HuH-7.5 (cell line): Measurements from ENCODE around the gene PAX2.
"Not testable (repeated sequence)": the region's sequence is repeated elsewhere in the genome, so short reads cannot be mapped to it uniquely, and the experiment has no call there.

Source experiments
- DNase-seq: peaks from one replicate; pipeline ENCODE4 v3.0.0; 2011; ENCODE audit warnings: low spot score

Gene PAX2

DNA sequence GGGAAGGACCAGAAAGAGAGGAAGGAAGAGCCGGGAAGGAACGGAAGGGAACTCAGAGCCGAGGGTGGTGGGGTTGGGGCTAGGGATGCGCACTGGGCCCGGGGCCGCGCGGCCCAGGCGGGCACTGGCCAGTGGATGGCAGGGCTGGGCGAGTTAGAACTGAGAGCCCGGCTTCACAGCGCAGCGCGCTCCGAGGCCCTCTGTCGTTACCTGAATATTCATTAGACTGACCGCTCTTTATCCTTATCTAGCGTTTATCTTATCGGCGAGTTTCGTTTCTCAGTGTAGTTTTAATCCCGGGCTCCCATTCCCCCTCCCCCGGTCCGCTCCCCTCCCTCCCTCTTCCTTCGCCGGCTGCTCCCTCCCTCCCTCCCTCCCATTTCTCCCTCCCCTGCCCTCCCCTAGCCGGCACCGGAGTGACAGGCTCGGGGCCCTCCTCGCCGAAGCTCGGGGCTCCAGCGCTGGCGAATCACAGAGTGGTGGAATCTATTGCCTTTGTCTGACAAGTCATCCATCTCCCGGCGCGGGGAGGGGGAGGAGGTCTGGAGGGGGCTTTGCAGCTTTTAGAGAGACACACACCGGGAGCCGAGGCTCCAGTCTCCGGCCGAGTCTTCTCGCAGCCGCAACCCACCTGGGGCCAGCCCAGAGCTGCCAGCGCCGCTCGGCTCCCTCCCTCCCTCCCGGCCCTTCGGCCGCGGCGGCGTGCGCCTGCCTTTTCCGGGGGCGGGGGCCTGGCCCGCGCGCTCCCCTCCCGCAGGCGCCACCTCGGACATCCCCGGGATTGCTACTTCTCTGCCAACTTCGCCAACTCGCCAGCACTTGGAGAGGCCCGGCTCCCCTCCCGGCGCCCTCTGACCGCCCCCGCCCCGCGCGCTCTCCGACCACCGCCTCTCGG lies at the start of gene PAX2:
TSS of gene PAX2 (plus strand) at position 596 of the 895 bp plus-strand sequence. CDS start 679 bp downstream, outside the sequence.
- no peak for DNase-seq

DNA sequence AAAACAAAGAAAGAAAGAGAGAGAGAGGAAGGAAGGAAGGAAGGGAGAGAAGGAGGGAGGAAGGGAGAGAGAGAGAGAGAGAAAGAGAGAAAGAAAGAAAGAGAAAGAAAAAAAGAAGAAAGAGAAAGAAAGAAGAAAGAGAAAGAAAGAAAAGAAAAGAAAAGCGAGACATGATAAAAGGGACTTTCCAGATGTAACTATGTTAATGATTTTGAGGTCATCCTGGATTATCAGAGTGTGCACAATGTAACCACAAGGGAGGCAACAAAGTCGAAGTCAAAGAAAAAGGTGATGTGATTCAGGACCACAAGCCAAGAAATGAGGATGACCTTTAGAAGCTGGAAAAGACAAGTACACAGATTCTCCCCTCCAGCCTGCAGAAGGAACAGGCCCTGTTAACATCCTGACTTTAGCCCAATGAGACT lies 48.9 kb upstream of the PAX2 start:
- DNase-seq: no peak

DNA sequence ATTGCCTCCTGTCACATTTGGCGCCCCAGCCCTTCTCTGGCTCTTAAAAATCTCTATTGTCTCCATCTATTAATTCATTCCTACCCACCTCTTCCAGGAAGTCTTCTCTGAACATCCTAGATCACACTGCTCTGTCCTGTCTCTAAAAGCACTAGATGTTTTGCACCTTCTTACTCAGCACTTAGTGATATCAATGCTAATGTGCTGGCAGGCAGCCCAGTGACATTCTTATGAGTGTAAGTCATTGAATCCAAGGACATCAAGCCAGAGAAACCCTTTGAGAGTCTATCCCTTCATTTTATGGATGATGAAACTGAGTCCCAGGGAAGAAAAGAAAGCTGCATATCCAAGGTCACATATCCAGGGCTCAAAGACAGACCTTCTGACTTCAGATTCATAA lies 48.3 kb upstream of the PAX2 start:
- DNase-seq: no peak

DNA sequence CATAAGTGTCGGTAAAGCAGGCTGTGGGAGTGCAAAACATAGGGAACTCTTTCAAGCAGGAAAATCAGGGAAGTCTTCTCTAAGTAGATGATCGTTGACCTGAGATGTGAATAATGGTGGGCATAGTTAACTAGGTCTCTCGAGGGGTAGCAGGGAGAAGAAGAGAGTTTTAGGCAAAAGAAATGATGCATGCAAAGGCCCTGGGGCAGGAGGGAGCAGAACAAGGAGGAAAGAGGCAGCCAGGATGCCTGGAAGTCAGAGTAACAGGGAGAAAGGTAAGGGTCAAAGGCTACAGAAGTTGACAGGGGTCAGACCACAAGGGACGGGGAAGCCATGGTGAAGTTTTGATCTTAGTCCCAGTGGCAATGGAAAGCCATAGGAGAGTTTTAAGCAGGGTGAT lies 47.8 kb upstream of the PAX2 start:
- no peak for DNase-seq

DNA sequence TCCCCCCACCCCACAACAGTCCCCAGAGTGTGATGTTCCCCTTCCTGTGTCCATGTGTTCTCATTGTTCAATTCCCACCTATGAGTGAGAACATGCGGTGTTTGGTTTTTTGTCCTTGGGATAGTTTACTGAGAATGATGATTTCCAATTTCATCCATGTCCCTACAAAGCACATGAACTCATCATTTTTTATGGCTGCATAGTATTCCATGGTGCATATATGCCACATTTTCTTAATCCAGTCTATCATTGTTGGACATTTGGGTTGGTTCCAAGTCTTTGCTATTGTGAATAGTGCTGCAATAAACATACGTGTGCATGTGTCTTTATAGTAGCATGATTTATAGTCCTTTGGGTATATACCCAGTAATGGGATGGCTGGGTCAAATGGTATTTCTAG lies 43.7 kb upstream of the PAX2 start:
- not testable (repeated sequence) for DNase-seq

DNA sequence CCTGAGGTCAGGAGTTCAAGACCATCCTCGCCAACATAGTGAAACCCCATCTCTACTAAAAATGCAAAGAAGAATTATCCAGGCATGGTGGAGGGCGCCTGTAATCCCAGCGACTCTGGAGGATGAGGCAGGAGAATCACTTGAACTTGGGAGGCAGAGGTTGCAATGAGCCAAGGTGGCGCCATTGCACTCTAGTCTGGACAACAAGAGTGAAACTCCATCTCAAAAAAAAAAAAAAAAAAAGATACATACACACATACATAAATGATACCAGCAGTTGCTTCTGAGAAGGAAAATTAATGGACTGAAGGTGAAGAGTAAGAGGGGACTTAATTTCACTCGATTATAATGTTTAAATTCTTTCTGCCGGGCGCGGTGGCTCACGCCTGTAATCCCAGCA lies 40.2 kb upstream of the PAX2 start:
- DNase-seq: no peak

DNA sequence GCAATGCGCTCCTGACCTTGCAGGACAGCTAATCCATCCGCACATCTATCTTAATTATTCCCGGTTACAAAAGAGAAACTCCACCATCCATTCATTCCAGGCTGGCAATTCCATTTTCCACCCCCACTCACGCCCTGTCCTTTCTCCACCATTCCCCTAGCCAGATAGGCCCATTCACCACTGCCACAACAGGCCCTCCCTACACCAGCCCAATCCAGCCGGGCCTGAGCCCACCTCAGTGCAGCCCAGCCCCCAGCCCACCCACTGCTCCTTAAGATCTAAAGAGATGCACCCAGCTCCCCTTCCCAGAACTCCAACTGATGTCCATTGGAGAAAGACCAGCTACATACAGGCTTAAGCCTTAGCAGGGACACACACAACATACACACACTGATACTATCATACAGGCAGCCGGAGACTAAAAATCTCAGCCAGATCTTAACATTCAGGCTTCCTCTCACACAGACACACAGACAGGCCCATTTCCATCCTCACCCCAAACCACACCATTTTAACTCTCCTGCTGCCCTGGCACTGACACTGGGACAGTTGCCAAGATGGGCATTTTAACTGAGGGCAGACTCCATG lies 38.0 kb upstream of the PAX2 start:
- no peak for DNase-seq

DNA sequence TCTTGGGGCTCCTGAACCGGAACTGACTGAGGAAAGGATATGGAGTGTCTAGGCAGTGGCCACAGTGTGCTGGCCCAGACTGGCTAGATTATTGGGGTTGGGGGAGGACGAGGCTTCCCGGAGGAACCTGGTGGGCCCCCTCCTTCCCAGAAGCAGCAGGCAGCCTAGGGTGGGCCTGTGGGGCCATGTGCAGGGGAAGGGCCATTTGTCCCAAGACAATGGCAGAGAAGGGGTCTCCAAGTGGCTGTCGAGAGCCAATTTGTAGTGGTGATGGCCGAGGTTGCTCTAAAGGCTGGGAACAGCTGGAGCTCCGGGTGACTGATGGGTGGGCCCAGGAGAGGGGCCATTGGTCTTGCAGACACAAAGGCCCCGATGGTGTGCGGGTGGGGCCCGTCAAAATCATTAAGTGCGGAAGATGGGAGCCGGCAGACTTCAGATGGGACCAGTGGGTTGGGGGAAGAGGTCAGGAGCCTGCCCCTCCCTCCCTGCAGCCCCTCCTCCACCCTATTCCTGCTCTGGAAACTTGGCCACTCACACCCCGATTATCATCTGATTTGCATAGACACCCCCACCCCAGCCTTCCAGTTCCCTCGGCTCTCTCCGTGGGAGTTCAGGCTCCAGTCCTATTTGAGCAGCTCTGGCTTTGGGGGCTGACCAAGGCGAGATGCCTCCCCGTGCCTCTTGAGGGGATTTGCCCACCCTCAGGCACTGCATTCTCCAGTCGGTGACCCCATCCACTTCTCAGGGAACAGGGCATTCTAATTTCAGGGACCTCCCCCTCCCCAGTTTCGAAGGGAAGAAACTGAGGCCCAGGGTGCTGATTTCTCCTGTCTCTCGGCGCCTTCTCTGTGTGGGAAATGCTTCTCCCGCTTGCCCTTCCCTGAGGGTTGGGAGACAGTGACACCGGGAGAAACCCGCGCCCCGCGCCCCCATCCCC lies 36.0 kb upstream of the PAX2 start:
- no peak for DNase-seq

DNA sequence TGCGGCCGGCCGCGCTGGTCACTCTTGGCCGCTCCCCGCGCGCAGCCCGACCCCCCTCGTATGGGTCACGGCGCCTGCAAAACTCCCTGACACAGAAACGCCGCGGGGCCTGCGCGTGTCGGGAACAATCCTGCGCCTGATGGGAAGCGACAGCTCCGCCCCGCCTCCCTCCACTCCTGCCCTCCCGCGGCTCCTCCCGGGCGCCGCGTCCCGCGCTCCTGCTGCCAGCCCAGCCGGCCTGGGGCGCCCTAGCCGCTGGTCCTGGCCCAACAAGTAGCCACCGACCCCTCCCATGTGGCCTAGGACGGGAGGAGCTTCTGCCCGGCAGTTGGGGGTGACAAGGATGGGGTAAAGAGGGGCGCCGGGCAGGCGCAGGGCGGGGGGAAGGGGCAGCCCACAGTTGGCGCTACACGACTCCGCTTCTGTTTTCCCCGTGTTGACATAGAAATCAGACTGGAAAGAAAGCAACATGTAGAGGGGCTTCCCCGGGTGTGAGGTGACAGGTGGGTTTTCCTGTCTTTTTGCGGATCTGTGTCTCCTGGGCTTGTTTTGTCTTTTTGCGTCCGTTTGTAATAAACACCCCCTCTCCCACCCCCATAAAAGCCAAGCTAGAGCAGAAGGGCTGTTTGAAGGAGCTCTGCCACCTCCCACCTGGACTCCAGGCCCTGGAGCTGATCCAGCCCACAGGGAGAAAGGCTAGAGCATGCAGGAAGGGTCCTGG lies 35.1 kb upstream of the PAX2 start:
- DNase-seq: no peak

DNA sequence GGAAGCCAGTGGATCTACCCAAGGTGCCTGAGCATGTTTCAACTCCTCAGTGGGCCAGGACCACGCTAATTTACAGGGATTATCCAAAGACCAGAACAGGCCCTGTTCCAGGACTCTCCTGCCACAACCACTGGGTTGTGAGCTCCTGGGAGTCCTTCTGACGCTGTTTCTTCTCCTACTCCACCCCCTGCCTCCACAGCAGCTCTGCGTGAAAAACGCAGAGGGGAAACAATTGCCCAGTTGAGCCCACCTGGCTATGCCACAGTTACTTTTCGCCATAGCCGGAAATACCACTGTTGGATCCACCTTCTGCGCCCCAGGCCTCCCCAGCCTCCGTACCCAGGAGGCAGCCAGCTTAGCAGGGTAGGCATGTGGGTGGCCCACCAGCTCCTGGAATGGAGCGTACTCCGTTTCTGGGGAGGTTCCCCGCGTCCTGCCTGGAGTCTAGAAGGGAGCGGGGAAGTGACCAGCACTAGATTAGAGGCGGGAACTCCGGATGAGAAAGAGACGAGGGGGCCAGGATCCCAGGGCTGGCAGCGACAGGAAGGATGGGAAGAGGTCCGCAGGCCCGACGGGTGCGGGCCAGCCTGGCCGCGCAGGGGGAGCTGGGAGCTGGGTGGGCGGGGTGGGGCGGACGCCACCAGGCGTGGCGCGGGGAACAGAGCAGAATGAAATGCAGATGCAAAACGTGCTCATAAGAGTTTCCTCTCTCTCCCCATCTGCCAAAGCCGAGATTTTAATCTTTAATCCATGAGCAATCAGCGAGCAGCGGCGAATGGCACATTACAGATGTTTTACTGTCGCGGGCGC lies 32.1 kb upstream of the PAX2 start:
- DNase-seq: no peak

DNA sequence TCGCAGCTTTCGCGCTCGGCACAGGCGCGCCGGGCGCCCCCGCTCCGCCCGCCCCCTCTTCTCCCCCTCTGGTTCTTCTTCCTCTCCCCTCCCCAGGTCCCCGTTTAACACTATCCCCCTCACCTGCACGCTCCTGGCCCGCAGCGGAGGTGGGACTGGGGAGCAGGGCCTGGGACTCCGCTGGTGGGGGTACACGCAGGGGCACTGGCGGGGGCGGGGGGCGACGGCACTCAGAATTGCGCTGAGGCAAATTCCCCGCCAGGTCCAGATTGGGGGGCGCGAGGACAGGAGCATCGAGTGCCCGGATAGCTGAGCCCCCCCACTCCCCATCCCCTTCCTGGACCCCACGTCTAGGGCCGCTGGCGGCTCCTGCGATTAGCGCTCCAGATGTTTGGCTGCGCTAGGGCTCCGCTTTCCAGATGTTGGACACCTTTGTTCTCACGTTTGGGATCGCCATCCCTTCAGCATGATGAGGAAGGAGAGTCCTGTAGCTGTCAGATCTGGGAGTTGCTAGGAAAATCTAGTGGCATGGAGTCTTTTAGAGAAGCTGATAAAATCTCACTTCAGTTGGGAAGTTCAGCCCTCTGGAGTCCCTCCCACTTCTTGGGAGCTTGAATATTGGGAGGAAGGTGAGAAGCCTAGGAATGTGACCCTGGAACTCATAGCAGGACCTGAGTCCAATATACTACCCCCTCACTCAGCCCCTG lies 31.4 kb upstream of the PAX2 start:
- DNase-seq: no peak

DNA sequence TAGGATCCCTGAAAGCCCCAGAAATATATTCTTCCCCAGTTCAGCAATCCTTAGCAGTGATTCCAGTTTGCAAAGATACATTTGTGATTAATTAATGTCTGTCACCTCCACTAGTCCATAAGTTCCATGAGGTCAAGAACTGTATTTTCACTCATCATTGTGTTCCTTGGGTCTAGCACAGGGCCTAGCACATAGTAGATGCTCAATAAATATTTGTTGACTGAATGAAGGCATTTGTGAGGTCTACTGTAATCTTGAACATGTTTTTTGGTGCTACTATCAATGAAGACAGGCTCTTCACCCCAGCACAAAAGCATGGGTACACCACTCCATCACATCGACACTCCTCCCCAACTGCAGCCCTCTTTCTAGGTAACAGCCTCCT lies 30.8 kb upstream of the PAX2 start:
- no peak for DNase-seq

DNA sequence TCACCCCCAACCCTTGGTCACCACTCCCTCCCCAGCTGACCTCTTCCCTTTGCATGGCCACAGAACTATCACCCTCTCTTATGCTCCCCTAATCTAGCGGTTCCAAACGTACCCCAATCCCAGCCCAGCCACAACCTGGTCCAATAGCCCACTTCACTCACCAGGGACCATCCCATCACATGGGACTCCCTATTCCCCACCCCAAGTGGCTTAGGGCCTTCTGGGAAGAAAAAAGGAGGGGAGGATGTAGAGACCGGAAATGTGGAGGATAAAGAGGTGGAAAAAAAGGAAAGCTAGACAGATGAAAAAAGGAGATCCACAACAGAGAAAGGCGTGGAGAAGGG lies 30.3 kb upstream of the PAX2 start:
- DNase-seq: no peak

DNA sequence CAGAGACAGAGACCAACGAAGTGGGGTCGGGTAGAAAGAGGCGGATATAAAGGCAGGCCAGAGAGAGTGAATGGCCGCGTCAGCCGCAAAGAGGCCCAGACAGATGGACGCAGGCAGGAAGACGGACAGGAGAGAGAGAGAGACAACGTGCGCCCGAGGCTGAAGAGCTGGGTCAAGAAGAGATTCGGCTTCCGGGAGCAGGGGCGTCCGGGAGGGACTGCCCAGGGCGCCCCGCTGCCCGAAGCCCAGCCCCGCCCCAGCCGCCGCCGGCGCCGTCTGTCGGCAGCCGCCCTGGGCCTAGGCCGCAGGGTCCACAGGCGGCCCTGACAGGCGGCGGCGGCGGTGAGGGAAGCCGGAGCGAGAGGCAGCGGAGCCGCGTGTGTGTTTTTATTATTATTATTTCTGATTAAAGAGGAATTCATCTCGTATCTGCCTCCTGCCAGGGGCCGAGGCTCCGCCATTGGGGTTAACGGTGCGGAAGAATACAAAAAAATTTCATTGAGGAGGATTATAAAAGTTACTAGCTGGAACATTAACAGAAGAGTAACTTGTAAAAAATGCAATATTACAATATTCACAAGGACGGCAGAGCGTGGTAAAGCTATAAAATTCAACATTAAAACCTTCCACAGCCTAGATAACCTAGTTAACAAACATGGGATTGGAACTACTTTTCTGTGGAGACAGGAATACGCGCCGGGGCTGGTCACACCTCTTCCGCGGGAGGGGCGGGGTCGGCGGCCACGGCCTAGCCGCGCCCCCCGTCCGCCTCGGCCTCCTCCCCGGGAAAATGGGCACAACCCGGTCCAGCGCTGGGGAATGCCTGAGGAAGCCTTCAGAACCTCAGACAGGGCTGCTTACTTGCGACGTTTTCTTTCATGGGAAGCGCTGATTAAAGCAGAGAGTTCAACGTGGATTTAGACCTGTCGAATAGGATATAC lies 29.7 kb upstream of the PAX2 start:
- peak; percentile 78 for DNase-seq

DNA sequence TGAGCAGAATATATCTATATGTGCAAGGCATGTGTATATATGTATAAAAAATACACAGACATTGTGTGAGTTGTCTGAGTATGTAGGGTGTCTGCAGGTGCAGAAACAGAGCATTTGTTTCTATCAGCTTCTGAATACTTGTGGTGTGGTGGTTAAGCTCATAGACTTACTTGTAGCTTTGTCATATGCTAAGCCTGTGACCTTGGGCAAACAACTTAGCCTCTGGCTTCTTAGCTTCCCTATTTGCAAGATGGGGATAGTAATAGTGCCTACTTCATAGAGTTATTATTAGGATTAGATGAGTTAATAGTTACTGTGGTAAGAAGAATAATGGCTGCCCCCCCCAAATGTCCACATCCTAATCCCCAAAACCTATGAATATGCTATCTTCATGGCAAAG lies 28.2 kb upstream of the PAX2 start:
- DNase-seq: no peak

DNA sequence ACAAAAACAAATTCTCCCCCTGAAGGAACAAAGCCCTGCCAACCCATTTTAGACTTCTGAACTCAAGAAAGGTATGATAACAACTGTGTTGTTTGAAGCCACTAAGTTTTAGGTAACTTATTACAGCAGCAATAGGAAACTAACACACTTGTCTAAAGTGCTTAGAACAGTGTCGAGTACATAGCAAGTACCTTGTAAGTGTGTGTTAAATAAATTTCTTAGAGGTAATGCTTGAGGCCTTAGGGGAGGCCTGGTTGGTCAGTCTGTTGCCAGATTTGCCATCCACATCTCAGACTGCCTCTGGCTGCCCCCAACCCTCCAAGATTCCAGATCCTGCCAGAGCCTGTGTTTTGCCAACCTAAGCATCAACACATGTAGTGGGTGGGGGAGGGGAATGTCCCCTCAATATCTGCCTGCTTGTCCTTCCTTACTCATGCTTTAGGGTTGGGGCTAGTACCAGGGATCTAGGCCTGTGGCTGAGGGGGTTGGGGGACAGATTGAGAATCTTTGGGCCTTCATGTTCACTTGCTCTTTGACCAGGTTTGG lies 27.1 kb upstream of the PAX2 start:
- DNase-seq: no peak

DNA sequence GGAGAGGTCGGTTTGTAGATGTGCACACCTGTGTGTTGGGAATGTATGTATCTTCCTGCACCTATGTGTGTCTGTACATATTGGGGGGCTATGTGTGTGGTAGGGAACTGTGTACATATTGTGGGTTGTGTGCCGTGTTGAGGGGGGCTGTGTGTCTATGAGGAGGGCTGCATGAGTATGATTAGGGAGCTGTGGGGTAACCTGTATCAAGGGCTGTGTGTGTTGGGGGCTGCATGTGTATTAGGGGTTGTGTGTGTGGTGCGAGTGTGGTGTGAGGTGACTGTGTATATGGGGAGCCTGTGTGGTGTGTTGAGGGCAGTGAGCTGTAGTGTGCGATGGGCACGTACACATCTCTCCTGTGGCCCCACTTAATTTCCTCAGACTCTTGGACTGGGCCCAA lies 22.2 kb upstream of the PAX2 start:
- no peak for DNase-seq

DNA sequence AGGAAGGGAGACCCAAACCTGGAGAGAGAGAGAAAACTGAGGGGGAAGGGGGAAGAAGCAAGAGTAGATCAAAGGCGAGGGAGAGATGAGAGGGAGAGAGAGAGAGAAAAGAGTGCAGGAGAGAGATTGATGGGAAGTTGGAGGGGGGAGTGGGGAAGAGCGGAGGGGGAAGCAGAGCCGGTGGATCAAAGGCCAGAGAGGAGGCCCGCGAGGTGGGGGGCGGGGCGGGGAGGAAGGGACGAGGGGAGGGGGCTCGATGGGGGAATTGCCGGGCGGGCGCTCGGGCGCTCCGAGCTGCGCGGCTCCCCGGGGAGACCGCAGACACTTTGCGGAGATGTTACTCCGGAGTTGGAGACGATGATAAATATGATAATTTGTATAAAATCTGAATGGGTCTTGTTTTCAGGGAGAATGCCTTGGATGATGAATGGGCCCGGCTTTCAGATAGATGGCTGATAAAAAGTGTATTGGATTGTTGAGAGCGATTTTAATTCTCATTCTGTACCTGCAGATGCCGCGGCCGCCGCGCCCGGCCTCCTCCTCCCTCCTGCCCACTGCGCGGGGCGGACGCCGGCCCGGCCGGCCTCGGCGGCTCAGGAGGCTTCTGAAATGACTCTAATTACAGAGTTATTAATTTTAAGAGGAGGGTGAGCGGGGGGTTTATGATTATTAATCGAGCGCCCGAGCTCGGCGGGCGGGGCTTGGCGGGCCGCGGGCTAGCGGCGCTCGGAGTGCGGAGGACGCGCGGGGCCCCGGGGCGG lies 21.4 kb upstream of the PAX2 start:
- no peak for DNase-seq
